Loucy (cell line): ENCODE measurements around the gene SLC9A3.

Experiments used
- CTCF ChIP-seq: fragments of 200-600 bp; sonication (generic); conservative IDR thresholded peaks from 2 replicates; pipeline ENCODE4 v1.5.1; 2014; ENCODE audit warnings: mild to moderate bottlenecking, antibody characterized with exemption, low read length
- EZH2phosphoT487 ChIP-seq: fragments of 200-600 bp; IDR thresholded peaks from 2 replicates; pipeline ENCODE4 v1.6.1; 2018; ENCODE audit warnings: antibody characterized with exemption, mild to moderate bottlenecking, moderate library complexity, borderline replicate concordance

GRCh38 chr5:534743-535671 lies 10.8 kb upstream of the SLC9A3 start:
- TF ChIP-seq CTCF (no peak), EZH2phosphoT487 (no peak)
